Ramos (cell line): ENCODE measurements around the gene FOS.
"Not testable (repeated sequence)": the region's sequence is repeated elsewhere in the genome, so short reads cannot be mapped to it uniquely, and the experiment has no call there.

Source experiments
- in situ Hi-C: fragments of 300-500 bp; cut with MboI; formaldehyde crosslinking; loops from one replicate; pipeline ENCODE4 v1.14.3; 2022; ENCODE audit warnings: low sequenced_read_pairs; ENCODE audit not compliant: unreplicated experiment

Gene FOS

GRCh38 chr14:75278422-75279152 is at the start of gene FOS:
Gene FOS (plus strand): TSS chr14:75278828. CDS start chr14:75278983, 155 bp downstream.
- in situ Hi-C loops: no loop called here

GRCh38 chr14:75229661-75230139 is 48.9 kb upstream of the FOS start:
- in situ Hi-C loops: no loop called here

- in situ Hi-C loops: no loop called here
Measured at GRCh38 chr14:75230140-75230792, 48.4 kb upstream of the FOS start.

GRCh38 chr14:75231320-75231719 is 47.3 kb upstream of the FOS start:
- in situ Hi-C loops: no loop called here

GRCh38 chr14:75232191-75232590 is 46.4 kb upstream of the FOS start:
- in situ Hi-C loops: no loop called here

GRCh38 chr14:75232597-75232996 is 46.0 kb upstream of the FOS start:
- in situ Hi-C loops: no loop called here

GRCh38 chr14:75234173-75235115 is 44.2 kb upstream of the FOS start:
- in situ Hi-C loops: no loop called here

- in situ Hi-C loops: not testable (repeated sequence)
Measured at GRCh38 chr14:75235198-75235597, 43.4 kb upstream of the FOS start.

GRCh38 chr14:75236467-75236866 is 42.2 kb upstream of the FOS start:
- in situ Hi-C loops: no loop called here

- in situ Hi-C loops: no loop called here
Measured at GRCh38 chr14:75236901-75237419, 41.7 kb upstream of the FOS start.

- in situ Hi-C loops: no loop called here
Measured at GRCh38 chr14:75238756-75239455, 39.7 kb upstream of the FOS start.

- in situ Hi-C loops: no loop called here
Measured at GRCh38 chr14:75240781-75241180, 37.8 kb upstream of the FOS start.

GRCh38 chr14:75242546-75243273 is 35.9 kb upstream of the FOS start:
- in situ Hi-C loops: no loop called here

- in situ Hi-C loops: no loop called here
Measured at GRCh38 chr14:75244121-75244520, 34.5 kb upstream of the FOS start.

- in situ Hi-C loops: no loop called here
Measured at GRCh38 chr14:75246546-75247285, 31.9 kb upstream of the FOS start.

GRCh38 chr14:75247286-75247922 is 31.2 kb upstream of the FOS start:
- in situ Hi-C loops: no loop called here

- in situ Hi-C loops: no loop called here
Measured at GRCh38 chr14:75247939-75248338, 30.7 kb upstream of the FOS start.
